HG03066 (cell line): Measurements from ENCODE around the gene CGREF1.

Experiments
- ATAC-seq: cut with Tn5 transposase; IDR thresholded peaks from one replicate; pipeline ENCODE4 v1.9.1; 2021; ENCODE audit warnings: low read depth; ENCODE audit not compliant: unreplicated experiment

The CGREF1 gene, protein sequence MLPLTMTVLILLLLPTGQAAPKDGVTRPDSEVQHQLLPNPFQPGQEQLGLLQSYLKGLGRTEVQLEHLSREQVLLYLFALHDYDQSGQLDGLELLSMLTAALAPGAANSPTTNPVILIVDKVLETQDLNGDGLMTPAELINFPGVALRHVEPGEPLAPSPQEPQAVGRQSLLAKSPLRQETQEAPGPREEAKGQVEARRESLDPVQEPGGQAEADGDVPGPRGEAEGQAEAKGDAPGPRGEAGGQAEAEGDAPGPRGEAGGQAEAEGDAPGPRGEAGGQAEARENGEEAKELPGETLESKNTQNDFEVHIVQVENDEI

DNA sequence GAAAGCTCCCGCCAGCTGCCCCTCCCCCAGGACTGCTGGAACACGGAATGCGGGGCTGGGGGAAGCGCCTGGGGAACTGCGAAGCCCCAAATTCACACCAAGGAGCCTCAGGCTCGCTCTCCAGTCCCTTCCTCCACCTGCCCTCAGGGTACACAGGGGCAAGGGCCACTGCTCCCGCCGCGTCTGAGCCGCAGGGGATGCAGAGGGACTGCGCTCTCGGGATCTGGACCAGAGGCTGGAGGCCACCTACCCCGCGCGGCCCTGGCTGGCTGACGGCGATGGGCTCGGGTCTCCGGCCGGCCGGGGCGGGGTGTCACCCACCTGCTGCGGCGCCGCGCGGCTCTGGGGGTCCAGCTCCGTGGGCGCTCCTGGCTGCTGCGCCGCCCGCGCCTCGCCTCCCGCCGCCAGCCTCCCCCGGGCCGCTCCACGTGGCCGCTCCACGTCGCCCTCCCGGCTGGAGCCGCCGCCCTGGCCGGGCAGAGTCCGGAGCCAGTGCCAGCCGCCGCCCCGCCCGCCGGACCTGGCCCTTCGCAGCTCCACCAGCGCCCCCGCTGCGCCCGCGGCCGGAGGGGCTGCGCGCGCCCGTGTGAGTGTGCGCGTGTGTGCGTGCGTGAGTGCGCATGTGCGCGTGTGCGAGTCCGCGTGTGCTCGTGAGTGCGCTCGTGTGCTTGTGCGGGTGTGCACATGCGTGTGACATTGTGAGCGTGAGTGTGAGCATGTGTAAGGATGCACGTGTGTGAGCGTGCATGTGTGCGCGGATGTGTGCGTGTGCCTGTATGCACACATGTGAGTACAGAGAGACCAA is at the start of gene CGREF1:
TSS of gene CGREF1 (minus strand) at position 604 of the 805 bp plus-strand sequence. CDS start 14,762 bp downstream, outside the sequence.
- no peak for ATAC-seq

DNA sequence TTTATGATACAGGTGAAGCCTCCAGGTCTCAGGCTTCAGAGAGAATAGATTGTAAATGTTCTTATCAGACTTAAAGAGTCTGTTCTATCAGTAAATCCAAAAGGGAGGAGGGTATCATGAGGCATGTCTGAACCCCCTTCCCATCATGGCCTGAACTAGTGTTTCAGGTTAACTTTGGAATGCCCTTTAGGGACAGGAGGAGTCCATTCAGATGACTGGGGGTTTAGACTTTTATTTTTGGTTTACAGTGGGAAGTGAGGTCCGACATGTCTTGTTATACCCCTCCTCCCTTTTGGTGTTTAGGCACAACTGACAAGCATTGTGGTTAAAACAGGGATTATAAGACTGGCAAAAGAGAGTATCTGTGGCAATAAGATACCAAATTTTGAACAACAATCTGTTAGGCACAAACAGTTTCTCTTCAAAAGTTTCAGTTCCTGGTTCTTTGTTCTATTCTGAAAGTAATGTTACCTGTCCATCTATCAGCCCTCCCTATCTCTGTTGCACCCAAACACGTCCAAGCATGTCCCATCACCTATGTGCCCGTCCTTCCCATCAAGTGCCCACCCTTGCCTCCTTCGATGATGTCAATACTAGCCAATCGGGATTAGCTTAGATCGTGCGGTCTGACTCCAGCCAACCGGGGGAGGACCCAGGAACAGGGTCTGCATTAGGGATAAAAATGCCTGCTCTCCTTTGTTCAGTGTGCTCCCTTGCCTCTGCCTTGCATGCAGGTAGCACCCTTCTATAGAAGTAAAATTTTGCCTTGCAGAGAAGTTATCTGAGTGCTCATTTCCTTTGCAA is 46.2 kb upstream of the CGREF1 start:
- ATAC-seq: no peak

DNA sequence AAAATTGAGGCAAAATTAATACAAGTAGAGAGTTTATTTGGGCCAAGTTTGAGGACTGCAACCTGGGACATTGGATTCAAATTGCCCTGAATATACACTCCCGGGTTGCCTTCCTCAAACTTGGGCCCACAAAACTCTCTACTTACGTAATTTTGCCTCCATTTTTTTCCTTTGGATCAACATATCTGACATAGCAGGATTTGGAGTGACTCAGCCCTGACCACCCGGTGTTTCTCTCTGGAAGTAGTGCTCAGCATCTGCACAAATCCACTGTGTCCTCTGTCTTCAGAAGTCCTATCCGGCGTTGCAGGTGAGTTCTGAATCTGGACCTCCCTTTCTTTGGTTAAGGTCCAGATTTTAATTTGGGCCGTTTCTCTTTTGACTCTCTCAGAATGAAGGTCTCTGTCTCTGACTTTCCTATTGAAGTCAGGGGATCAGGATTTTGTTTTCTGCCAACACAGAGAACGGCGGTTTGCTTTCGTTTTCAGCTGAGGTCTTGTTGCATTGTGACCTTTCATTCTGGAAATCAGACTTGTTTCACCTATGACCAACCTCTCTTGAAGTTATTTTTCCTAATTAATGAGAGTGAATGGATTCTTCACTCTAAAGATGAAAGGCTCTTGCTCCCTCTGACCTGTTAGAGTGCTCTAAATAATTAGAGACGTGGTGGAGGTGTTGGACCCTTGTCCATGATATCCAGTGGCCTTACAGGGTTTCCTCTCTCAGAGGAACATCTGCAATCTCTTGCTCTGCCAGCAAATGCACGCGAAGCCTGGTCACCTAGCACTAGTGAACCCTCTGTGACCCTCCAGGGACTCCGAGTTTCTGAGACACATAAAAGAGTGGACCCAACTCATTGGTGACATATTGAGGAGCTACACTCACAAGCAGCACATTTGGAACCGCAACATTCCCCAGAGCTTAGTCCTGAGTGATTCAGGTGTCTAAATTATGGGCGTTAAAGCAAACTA is 43.5 kb upstream of the CGREF1 start:
- ATAC-seq: no peak

DNA sequence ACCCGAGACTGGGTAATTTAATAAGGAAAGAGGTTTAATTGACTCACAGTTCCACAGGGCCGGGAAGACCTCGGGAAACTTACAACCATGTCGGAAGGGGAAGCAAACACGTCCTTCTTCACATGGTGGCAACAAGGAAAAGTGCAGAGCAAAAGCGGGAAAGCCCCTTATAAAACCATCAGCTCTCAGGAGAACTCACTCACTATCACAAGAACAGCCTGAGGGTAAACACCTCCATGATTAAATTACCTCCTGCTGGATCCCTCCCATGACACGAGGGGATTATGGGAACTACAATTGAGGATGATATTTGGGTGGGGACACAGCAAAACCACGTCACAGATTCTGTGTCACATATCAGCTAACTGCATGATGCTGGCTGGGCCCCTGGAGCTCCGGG is 41.3 kb upstream of the CGREF1 start:
- ATAC-seq: no peak

- no peak for ATAC-seq
These were observed 40.3 kb upstream of the CGREF1 start for GRCh38 chr2:27159271-27159670.

- ATAC-seq: no peak
These were observed 39.5 kb upstream of the CGREF1 start for GRCh38 chr2:27158468-27158867.

DNA sequence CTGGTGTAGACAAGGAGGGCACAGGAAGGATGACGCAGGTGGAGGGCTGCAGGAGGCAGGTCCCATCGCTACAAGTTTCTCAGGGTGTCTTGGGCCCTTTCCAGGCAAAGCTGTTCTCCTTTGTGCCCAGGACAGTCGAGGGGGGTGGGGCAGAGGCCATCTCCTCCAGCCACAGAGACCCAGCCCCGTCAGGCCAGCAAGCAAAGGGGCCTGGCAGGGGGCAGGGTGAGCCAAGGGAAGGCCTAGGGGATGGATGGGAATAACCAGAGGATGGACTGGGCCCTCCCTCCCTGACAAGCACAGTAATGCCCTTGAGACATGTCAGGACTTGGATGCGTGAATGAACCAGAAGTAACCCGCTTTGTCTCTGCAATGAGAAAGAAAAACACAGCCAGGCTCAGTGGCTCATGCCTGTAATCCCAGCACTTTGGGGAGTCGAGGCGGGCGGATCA is 36.2 kb upstream of the CGREF1 start:
- no peak for ATAC-seq

- no peak for ATAC-seq
These were observed 35.6 kb upstream of the CGREF1 start for GRCh38 chr2:27154488-27154887.

DNA sequence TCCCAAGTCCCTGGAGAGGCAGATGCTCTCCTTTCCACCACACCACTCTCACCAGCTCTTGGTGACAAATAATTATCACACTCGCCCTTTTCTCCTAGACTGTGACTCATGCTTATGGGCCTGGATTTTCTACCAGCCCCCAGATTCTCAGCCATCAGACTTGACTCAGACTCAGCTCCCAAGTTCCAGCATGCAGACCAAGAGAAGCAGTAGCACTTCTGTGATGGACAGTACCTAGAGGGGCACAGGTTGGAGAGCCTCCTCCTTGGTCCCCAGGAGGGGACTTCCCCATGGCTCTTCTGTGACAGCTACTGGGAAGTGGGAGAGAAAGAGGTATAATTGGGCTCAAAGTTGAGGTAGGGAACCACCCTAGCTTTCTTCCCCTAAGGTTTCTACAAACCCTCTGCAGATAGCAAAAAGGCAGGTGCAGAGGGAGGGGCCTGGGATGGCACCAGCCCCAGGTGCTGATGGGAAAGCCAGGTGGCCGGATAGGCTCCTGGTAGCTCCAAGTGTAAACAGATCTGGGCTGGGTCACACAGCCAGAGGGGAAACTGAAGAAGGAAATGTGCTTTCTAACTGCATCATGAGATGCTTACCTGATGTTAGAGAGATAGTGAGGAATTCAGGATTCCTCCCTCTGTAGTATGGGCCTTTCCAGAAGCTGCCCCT is 34.0 kb upstream of the CGREF1 start:
- no peak for ATAC-seq

- no peak for ATAC-seq
These were observed 33.3 kb upstream of the CGREF1 start for GRCh38 chr2:27152102-27152795.

- no peak for ATAC-seq
These were observed 31.8 kb upstream of the CGREF1 start for GRCh38 chr2:27150639-27151230.

DNA sequence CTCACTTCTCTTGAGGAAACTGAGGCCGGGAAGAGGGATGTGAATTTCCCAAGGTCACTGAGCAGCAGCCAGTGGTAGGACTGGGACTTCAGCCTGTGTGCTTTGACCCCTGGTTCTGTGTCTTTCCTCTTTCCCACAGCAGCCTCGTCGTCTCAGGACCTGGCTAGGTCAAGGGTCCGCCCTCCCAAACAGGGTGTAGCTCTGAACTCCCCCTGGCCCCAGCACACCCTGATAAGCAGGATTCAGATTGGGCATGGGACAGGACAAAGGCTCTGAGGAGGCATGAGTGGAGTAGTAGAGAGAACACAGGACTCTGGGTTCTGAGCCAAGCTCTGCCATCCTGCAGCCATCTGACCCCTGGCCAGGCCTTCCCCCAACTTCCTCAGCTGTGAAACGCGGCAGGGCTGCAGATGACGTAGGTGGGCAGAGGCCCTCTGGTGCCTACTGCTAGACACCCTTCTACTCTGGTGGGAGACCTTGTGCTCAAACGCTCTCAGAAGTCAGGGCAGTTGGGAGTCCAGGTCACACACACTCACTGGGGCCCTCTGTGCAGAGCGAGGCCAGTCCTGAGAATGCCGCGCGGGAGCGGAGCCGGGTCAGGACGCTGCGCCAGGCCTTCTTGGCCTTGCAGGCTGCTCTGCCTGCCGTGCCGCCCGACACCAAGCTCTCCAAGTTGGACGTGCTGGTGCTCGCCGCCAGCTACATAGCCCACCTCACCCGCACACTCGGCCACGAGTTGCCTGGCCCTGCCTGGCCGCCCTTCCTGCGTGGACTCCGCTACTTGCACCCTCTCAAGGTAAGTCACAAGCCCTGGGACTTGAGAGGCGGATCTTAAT is 30.9 kb upstream of the CGREF1 start:
- no peak for ATAC-seq

- ATAC-seq: no peak
These were observed 30.0 kb upstream of the CGREF1 start, which contains the start of gene TCF23 for GRCh38 chr2:27148801-27149439. Gene TCF23, plus strand, starts transcription at chr2:27149004. Its CDS starts 130 bp downstream, at chr2:27149134.

- no peak for ATAC-seq
These were observed 29.0 kb upstream of the CGREF1 start for GRCh38 chr2:27147935-27148334.

DNA sequence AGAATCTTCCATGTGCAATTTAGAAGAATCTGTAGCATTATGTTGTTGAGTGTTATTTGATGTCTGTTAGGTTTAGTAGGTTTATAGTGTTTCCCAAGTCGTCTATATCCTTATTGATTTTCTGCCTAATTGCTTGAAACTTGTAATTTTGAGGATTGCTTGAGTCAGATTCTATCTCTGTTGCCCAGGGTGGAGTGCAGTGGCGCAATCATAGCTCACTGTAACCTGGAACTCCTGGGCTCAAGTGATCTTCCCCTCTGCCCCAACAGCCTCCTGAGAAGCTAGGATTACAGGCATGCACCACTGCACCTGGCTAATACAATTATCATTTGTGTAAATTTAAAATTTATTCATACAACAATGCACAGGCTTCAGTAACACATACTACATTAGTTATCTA is 26.8 kb upstream of the CGREF1 start:
- ATAC-seq: no peak

GRCh38 chr2:27143285-27143684 is 24.4 kb upstream of the CGREF1 start:
- ATAC-seq: no peak

GRCh38 chr2:27139310-27139709 is 20.4 kb upstream of the CGREF1 start, which contains the start of gene PRR30:
Gene PRR30, minus strand, starts transcription at chr2:27139410. Its CDS starts 1,081 bp downstream, at chr2:27138329.
- no peak for ATAC-seq
